GM13976 (cell line): ENCODE results near the gene AGXT.

ENCODE experiments used
- DNase-seq: peaks from one replicate; pipeline ENCODE4 v3.0.0; 2012; ENCODE audit warnings: low spot score
- CTCF ChIP-seq: IDR thresholded peaks from 2 replicates; pipeline ENCODE4 v1.5.1; 2012; ENCODE audit warnings: borderline replicate concordance, mild to moderate bottlenecking; ENCODE audit not compliant: insufficient read depth; ENCODE audit errors: extremely low read depth, missing control alignments, control extremely low read depth
- in situ Hi-C: fragments of 300-500 bp; cut with MboI; formaldehyde crosslinking; loops from one replicate; pipeline ENCODE4 v1.12.0; 2022; ENCODE audit warnings: low sequenced_read_pairs, mixed read lengths, inconsistent platforms; ENCODE audit not compliant: unreplicated experiment

The AGXT gene

GRCh38 chr2:240891492-240892340 lies 23.1 kb downstream of the AGXT start:
- in situ Hi-C loops = no loop called here
- TF ChIP-seq CTCF = no peak
- DNase-seq = no peak

- no peak for DNase-seq
- no peak for TF ChIP-seq CTCF
- in situ Hi-C loops = no loop called here
Observed at GRCh38 chr2:240892356-240892755, 23.7 kb downstream of the AGXT start.

- in situ Hi-C loops = no loop called here
- no peak for TF ChIP-seq CTCF
Observed at GRCh38 chr2:240892925-240893324, 24.3 kb downstream of the AGXT start.

GRCh38 chr2:240893363-240893844 lies 24.8 kb downstream of the AGXT start:
- no peak for DNase-seq
- no peak for TF ChIP-seq CTCF
- in situ Hi-C loops = no loop called here

More at GRCh38 chr2:240892925-240893324, 24.3 kb downstream of the AGXT start:
- DNase-seq = no peak

GRCh38 chr2:240894006-240894405 lies 25.4 kb downstream of the AGXT start:
- in situ Hi-C loops = no loop called here
- TF ChIP-seq CTCF = no peak
- no peak for DNase-seq

GRCh38 chr2:240894836-240895558 lies 26.4 kb downstream of the AGXT start:
- TF ChIP-seq CTCF = no peak
- in situ Hi-C loops = no loop called here
- no peak for DNase-seq
